ENCODE measurements around the gene NDUFB2.

The NDUFB2 gene

DNA sequence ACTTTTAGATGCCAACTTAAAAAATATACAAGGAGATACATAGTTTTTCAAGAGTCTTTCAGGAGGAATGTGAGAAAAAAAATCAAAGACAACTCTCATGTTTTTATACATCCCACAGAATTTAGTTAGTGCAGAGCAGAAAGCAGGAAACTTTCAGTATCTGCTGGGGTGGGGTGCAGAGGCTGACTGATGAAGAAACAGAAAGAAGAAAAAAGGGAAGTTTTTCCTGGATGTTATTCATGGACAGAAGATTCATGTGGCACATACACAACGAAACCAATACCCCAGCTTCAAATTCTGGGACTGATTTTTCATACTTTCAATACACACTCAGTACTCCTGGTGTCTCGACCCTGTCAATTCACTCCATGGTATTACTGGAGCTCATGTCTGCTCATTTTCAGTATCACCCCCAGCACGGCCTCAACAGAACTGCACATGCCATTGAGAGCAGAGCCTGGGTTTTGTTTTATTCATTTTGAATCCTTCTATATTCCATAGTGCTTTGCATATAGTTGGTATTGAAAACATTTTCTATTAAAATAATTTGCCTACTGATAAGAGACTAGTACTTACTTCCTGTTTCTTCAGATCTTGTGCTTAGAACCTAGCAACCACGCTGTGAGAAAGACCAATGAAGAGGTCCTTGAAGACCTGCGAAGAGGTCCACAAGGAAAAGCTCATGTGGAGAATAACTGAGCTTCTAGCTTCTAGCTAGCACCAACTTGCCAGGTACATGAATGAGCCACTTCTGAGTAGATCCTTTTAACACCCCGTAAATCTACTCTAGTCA lies 49.0 kb downstream of the NDUFB2 start:
- no peak for DNase-seq

DNA sequence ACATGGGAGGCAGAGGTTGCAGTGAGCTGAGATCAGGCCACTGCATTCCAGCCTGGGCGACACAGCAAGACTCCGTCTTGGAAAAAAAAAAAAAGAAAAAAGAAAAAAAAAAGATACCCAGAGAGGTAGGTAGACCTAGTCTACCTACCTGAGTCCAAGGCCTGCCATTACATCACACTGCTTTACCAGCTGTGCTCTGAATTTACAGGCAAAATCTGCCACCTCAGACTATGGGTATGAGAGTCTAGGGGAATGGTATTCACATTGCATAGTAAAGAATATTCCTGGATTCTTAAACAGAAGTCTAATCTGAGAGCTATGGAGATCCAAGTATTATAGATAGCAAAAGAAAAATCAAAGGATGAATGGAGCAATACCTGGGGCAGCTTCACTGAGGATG lies 50.2 kb downstream of the NDUFB2 start:
- no peak for DNase-seq

DNA sequence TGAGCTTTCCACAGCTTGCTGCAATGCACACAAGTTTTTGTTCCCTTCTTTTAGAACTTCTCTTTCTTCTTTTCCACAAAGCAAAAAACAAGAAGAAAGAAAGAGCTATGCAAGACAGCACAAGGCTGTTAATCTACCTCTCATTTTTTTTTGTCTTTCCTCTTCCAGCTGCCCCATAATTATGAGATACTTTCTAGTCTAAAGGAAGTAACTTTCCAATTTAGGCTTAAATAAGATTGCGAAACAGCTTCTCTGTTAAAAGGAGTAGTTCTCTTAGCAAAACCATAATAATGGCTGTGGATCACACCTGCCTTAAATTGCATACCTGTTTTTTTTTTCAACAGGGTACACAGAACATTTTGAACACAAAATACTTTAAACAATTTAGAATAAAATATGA lies 56.0 kb downstream of the NDUFB2 start:
- no peak for DNase-seq

- DNase-seq, result no peak
Measured at GRCh38 chr7:140754506-140754905, 58.0 kb downstream of the NDUFB2 start.
